GM19351 (cell line): Measurements from ENCODE around the gene GPRIN2.
"Not testable (repeated sequence)": the region's sequence is repeated elsewhere in the genome, so short reads cannot be mapped to it uniquely, and the experiment has no call there.

ENCODE experiments used
- ATAC-seq: cut with Tn5 transposase; IDR thresholded peaks from one replicate; pipeline ENCODE4 v1.9.1; 2021; ENCODE audit warnings: mild to moderate bottlenecking, moderate library complexity; ENCODE audit not compliant: unreplicated experiment

Gene GPRIN2

GRCh38 chr10:46522295-46523118 lies 34.0 kb downstream of the GPRIN2 start:
- ATAC-seq, result no peak

GRCh38 chr10:46520941-46521340 lies 35.5 kb downstream of the GPRIN2 start:
- ATAC-seq, result no peak

DNA sequence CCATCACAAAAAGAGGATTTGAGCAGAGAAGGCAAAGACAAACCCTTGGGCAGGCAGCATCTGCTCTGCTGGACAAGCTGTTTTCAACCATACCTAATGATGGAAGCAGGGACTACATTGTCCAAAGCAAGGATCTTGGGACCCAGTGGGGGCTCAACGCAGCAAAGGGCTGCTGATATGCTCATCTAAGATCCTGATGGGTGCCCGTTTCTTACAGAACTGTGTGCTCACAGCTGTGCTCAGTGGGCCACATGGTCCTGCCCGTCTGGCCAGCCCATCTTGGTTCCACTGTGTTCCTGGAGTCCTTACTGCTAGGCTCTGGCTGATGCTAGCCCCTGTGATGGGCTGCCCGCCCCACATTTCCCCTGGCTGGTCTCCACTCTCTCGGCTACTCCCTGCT lies 36.1 kb downstream of the GPRIN2 start:
- no peak for ATAC-seq

- no peak for ATAC-seq
Measured at GRCh38 chr10:46518028-46518725, 38.3 kb downstream of the GPRIN2 start.

- no peak for ATAC-seq
Measured at GRCh38 chr10:46517541-46517940, 38.9 kb downstream of the GPRIN2 start.

DNA sequence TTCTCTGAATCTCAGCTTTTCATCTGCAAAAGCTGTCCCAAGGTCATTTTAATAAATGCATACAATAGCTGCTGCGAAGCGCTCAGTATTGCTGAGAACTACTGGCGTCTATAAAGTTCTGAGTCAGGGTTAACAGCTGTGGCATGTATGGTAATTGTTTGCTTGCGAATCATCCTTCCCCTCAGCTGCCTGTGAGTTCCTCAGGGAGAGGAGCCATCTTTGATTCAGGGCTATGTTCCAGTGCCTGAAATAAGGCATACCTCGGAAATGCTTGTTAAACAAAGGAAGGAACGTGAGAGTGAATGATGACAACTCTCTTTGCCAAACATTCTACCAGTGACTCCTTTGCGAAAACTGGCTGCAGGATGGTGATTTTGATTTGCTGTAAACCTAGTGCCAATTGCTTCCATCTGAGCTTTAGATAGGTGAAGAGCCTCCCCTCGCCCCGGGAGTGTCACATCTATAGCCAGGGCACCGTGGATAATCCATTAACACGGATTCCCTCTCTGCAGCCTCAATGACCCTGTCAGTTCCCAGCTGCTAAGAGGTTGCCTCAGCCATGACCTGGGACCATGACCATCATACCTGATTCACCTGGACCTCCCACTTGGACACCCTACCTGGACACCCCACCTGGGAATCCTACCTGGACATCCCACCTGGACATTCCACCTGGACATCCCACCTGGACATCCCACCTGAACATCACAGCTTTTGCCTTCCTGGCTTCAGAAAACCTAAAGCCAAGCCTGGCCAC lies 39.6 kb downstream of the GPRIN2 start:
- no peak for ATAC-seq

DNA sequence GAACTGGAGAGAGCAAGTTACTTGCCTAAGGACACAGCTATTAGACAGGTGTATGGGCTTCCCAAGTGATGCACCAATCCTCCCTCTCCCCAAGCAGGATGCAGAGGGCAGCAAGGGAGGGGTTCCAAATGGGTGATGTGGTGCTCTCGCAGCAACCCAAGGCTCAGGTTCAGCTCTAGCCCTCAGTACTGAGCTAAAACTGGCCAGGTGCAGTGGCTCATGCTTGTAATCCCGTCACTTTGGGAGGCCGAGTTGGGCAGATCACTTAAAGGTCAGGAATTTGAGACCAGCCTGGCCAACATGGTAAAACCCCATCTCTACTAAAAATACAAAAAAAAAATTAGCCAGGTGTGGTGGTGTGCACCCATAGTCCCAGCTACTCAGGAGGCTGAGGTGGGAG lies 40.7 kb downstream of the GPRIN2 start:
- ATAC-seq, result no peak

GRCh38 chr10:46515366-46515765 lies 41.1 kb downstream of the GPRIN2 start:
- ATAC-seq, result no peak

DNA sequence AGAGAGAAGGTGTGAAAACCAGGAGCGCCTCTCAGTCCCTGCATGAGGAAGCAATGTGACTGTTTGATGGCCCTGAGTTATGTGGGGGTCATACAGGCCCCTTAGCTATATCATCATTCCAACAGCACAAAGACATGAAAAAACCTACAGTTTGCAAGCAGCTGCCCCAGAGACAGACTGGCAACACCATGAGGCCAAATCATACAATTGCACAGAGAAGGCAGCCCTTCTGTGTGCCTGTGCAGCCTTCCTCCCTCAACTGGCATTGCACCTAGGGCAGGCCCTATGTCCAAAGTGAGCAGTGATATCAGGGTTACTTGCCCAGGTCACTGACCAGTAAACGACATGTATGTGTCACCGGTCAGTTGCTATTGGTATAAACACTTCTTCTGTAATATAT lies 41.6 kb downstream of the GPRIN2 start:
- no peak for ATAC-seq

GRCh38 chr10:46514431-46514861 lies 42.0 kb downstream of the GPRIN2 start:
- ATAC-seq, result no peak

- not testable (repeated sequence) for ATAC-seq
Measured at GRCh38 chr10:46513333-46513732, 43.1 kb downstream of the GPRIN2 start.

- not testable (repeated sequence) for ATAC-seq
Measured at GRCh38 chr10:46512725-46513124, 43.7 kb downstream of the GPRIN2 start.

GRCh38 chr10:46512002-46512401 lies 44.5 kb downstream of the GPRIN2 start:
- ATAC-seq, result not testable (repeated sequence)
